NCI-H1092 treated with DMSO at 0.1 percent for 48 hours (cell line): ENCODE data around the gene SHROOM1.

ENCODE experiments used
- DNase-seq: peaks from one replicate; lab custom pipeline; 2025; lab: John Stamatoyannopoulos, UW

Gene SHROOM1

DNA sequence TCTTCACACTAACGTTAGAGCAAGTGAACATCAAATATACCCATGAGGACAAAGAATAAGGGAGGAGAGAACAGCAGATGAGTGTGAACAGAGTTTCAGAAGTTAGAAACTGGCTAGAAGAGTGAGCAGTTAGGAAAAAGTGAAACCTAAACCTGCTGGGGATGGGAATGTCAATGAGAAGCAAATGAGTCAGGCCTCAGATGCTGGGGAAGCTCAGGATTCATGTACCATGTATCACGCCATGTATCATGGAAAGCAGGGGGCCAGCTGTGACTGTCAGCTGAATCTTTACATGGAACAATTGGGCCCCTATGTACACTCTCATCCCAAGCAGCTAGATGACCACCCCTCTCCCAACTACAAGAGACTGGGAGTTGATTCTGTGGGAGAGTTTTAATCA is 19.6 kb upstream of the SHROOM1 start:
- DNase-seq, result no peak

DNA sequence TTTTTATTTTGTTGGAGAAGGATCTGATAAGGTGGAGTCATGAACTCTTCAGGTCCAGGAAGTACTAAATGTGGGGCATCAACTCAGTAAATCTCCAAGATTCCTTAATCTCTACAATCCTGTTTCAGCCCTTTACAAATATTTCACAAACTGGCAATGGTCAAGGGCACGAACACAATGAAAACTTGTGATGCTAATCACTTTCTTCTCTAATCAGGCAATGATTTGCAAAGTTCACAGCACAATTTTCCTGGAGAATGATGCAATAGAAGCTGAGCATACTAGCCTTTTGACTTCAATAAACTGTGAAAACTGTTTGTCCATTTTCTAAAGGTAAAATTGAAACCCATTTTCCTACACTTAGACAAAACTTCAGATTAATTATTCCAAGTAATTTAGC is 18.9 kb upstream of the SHROOM1 start:
- no peak for DNase-seq

DNA sequence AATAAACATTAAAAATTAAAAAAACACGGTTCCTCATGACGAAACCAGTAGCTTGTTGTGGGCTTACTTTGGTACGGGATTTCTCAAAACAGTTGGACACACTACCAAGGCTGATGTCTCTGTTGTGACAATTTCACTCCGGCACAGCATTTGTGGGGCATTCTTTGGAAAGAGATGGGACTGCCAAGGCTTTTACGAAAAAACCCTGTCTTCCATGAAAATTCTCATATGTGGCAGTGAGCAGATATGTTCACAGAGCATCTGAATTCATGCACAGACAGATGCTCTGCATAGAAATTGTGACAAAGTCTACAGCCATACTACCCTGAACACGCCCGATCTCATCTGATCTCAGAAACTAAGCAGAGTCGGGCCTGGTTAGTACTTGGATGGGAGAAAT is 17.8 kb upstream of the SHROOM1 start:
- DNase-seq, result no peak

DNA sequence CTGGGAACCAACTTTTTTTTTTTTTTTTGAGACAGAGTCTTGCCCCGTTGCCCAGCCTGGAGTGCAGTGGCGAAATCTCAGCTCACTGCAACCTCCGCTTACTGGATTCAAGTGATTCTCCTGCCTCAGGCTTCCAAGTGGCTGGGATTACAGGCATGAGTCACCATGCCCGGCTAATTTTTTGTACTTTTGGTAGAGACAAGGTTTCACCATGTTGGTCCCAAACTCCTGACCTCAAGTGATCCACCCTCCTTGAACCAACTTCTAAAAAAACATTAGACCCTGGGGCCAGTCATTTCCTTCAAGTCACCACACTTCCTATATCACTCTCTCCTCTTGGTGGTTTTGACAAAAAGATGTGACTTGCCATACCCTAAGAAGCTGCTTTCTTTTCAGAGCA is 10.9 kb upstream of the SHROOM1 start:
- no peak for DNase-seq

DNA sequence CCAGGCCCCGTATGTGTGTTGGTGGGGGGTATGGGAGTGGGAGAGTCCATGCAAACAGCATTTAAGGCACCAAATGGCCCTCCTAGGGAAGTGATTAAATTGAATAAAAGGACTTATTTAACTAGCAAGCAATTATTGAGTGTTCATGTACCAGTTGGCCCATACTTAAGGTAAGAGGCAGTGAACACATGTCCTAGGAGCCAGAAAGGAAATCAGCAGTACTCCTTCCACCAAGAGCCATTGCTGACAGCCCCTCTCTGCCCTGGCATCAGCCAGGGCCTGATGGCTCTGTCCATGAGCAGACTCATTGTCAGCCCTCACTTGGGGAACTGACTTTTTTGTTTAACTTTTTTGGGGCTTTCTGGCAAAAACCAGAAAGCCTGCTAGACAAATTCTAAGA is 10.4 kb upstream of the SHROOM1 start:
- no peak for DNase-seq

DNA sequence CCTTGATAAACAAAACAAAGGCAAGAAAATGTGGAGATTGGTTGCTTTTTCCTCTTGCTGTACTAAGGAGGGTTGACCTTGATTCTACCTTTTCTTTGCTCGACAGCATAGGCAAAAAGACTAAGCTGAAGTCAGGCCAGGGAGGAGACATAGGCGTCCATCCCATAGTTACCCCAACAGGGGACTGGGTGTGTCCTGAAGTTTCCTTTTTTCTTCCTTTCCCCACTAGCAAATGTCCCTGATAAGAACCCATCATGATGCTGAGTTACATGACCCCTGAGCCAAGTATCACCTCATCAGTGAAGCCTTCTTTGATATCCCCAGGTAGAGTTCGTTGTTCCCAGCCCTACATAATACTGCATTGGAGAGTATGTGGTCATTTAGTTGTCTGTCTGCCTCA is 9.9 kb upstream of the SHROOM1 start:
- DNase-seq, result no peak

DNA sequence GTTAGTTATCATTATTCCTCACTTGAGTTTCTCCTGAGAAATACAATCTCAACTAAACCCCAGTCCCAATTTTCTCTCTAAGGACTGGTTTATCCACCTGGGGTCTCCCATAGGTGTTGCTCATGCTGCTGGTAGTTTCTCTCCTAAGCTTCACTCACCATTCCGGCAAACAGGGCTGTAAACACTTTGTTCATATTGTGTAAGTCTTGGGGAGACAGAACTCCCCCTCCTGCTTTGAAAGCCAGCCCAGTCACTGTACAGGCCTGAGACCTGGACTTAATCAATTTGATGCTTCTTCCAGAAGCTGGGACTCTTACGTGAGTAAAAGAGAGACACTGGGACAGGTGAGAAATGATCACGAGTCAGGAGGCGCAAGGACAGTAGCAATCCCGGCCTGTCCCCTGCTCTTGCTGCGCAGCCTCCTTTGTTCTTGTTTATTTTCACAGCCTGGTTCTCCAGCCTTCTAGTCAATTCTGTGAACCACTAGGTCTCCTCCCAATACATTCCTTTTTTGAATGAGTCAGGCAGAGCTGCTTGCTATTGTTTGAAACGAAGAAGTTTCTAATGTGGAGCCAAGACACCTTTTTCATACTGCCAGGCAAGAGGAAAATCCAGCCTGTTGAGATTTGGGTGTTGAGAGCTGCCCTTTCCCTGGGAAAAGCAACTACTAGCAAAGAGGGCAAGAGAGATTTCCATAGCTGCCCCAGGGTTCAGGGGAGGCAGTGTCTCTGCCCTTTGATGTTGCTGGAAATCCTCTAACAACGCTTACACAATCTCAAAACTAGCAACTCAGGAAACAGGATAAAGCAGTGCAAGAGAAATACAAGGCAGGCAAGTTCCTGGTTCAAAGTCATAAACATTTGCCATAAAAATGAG is 9.2 kb upstream of the SHROOM1 start:
- DNase-seq, result no peak

DNA sequence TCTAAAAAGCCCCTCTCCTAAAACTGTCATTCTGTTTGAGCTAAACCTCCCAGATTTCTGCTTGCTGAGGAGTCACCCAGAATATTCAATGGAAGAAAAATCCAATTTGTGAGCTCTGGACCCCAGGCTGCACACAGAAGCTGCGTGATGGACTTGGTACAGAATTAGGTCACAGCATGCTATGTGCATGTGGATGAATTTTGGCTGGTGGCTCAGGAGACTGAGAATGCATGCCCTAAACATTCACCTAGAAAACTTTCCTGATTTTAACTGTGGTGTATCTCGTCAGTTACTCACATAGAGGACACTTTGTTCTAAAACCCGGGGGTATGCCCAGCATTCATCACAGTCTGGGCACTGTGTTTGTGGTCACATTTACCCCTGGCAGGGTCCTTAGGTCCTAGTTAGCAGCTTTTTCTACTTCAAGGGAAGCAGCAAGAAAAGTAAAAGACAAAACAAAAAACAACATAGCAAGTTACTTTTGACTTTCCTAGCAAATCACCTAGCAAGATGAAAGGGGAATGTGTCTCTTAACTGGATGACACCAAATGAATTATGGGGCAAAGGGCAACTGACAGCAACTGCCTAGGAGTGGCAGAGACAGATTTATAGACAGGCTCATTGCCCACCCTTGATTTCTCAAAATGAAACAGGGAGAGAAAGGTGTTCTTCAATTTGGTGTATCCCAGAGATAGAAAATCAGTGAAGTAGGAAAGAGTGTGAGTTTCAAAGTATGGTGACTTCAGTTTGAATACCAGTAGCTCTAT is 8.3 kb upstream of the SHROOM1 start:
- no peak for DNase-seq

DNA sequence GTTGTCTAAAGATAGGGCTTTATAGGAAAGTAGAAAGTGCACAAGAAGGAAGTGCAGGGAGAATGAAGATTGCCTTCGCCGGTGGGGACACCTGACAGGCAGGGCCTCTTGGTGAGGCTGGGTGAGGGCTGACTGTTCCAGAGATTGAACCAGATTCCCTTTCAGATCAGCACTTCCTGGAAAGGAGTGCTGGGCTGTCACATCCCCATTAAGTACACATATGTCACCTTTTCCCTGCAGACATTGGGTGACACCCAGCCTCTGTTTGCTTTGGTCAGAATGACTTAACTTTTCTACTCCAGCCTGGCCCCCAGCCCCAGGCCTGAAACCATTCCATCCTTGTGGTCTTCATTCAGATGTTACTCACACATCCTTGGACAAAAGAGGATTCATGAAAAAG is 7.4 kb upstream of the SHROOM1 start:
- no peak for DNase-seq

DNA sequence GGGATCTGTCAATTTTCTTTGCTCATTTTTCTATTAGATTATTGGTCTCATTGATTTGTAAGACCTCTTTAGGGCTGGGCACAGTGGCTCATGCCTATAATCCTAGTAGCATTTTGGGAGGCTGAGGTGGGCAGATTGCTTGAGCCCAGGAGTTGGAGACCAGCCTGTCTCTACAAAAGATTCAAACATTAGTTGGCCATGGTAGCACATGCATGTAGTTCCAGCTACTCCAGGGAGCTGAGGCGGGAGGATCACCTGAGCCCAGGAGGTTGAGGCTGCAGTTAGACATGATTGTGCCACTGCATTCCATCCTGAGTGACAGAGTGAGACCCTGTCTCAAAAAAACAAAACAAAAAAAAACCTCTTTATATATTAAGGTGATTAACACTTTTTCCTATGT is 6.4 kb upstream of the SHROOM1 start:
- no peak for DNase-seq

DNA sequence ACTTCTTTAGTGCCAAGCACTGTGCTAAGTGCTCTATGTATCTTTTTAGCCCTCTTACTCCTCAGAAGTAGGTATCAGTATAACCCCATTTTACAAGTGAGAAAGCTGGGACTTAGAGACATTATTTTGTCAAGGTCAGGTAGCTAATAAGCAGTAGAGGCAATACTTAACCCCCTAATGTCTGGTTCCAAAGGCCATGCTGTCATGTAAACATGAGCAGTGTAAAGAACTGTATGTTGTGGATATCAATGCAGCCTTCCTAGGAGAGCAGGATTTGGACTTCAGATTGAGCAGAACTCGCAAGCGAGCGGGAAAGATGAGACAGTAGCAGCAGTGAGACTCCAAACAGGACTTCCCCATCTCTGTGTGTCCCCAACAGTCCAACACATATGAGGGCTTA is 3.6 kb upstream of the SHROOM1 start:
- DNase-seq, result no peak

DNA sequence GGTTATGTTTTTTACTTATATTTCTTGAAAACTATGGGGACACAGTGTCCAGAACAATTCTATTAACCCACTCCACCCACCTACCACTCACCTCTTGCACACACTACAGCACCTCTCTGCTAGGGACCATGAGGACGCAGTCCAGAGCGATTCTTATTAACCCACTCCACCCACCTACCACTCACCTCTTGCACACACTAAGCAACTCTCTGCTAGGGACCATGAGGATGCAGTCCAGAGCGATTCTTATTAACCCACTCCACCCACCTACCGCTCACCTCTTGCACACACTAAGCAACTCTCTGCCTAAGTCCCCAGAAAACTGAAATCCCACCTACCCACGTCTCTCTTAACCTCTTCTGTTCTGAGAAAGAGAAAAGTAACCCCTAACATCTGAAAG is 2.2 kb upstream of the SHROOM1 start:
- DNase-seq, result no peak

DNA sequence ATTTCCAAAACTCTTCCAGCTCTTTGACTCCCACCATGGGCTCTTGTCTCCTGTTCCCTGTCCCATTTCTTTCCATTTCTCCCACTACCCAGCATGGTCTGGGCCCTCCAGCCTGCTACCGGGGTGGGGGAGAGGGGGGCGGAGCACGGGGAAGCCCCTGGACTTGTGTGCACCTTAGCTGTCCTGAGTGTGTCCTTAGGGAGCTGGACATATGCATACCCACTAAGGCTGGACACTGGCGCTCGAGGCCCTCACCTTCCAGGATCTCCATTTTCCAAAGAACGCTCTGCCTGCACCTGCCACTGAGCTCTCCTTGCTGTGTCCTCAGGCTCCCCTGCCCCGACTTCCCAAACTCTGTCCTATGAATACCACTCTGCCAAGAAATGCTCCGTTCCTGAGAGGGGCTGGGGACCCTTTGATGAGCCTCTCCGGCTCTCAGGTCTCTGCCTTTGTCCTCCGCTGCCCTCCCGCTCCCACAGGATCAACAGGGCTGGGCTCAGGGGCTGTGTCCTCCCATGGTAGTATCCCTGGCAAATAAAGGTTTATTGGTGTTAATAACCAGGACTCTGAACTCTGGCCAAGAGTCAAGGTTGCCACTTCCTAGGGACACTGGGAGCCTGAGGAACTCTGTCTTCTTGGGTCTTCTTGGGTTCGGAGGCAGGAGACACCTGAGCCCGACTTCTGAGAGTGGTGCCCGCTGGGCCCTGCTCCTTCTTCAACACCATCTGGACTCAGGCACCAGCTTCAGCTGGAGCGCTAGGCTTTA is 831 bp upstream of the SHROOM1 start:
- DNase-seq, result no peak

DNA sequence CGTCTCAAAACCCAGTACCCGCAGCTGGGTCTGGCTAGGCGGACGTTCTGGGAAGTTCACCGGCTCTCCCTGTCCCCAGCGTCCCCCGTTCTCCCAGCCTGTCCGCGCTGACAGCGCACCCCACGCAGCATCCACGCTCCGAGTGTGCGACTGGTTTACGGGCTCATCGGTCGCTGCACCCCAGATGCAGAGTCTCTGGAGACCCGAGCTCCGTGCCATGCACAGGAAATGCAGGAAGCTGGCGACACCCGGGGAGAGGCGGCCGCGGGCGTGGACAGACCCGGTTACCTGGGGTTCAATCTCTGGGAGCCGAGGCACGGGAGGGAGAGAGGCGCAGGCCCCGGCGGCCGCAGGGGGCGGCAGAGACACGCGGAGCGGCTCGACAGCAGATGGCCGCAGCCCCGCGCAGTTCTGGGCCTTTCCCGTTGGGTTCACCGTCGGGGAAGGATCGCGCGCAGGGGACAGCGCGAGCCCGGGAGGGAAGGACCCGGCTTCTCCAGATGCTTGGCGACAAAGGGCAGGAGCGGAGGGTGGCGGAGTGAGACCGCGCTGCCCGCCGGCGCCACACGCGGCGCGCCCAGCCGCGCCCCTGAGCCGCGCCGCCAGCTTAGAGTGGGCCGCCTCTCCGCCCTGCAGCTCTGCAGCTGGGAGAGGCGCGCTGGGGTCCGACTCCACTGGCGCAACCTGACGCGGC is 558 bp downstream of the SHROOM1 start:
- peak; percentile 55 for DNase-seq

DNA sequence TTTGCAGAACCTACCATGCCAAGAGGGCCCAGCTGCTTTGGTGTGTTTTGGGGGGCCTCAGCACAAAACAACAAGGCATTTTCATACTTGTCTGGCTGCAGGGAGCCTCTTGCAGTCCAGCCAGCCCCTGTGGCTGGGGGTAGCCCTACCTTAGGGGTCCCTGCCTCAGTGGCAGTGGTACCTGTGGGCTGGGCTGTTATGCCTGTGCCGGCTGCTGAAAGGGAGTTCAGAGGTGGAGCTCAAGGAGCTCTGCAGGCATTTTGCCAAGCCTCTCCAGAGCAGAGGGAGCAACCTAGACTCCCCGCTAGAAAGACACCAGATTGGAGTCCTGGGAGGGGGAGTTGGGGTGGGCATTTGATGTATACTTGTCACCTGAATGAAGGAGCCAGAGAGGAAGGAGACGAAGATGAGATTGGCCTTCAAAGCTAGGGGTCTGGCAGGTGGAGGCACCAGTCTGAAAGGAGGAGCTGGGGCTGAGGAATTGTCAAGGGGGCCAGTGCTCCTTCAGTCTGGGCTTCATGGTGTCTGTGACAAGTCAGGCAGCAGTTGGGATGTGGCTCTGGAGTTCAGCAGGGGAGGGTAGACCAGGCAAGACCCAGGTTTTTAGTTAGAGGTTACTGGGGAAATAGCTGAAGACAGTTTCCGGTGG is 1.5 kb downstream of the SHROOM1 start:
- DNase-seq, result no peak

DNA sequence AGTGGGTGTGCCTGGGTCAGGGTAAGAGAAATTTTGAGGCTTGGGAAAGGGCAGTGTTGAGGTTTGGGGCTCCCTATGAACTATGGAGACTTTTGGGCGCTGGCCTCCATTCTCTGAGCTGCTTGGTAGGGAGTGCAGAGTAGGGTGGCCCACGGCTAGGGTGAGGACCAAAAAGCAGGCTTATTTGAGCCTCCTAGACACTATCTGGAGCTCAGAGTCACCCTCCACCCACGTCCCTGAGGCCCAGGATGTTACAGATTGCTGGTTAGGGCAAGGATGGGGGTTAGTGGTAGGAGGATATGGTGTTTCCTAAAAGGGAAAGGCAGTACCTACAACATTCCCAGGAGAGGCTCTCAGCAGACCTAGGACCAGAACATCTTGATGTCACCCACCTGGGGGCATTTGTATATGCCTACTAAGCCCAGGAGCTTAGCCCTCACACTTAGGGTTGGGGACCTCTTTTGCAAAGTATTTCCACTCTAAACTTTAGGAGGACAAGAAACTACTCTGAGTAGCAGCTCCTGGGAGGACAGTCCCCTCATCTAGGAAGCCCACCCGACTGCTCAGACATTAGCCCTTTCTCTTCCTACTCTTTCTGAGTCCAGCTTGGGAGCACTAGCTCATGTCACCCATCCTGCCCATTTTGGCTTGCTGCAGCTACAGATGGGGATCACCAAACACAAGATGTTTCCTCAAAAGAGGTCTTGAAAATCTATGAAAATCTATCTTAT is 2.3 kb downstream of the SHROOM1 start:
- no peak for DNase-seq

DNA sequence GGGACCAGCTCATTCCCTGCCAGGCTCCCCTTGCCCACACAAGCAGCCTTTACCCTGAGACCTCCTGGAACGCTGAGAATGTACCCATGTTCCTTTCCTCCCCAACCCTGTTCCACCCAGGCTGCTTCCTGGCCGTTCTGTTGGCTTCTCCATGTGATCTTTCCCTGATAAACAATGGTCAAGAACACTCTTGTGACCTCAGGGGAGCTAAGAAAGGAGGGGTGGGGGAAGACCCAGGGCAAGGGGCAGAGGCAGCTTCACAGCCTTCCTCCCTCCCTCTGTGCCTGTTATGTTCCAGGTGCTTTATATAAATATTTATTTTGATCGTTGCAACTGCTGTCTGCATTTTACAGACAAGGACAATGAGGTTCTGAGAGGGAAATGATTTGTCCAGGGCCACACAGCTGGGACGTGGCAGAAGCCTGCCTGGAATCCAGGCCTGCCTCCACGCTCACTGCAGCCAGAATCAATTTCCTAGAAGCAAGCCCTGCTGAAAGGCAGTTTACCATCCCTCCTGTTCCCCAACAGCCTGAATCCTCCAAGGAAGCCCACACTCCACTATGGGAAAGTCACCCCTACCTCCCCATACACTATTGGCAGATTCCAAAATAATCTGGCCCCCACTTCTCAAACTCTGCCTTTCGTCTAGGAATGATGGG is 3.9 kb downstream of the SHROOM1 start:
- no peak for DNase-seq

DNA sequence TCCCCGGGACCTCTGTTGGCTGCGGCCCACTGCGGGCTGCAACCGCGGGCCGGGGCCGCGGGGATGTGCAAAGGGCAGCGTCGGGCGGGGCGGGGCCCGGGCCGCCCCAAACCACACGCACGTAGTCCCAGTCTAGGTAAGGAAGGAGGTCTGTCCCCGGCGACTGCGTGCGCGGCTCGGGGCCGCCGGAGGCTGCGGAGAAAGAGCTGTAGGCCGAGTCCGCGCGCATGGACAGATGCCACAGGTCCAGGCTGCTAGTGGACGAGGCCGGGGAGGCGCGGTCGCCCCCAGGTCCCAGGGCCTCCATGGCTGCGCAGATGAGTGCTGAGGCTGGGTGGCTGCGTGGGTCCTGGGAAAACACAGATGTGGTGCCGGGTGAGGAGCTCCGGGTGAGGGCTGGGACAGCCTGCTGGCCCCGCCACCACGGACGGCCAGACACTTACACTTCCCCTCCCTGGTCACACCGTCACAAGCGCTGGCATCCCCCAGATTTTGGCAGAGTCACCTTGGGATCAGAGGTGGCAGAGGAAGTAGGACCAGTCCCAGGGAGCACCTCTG is 4.5 kb downstream of the SHROOM1 start:
- no peak for DNase-seq

DNA sequence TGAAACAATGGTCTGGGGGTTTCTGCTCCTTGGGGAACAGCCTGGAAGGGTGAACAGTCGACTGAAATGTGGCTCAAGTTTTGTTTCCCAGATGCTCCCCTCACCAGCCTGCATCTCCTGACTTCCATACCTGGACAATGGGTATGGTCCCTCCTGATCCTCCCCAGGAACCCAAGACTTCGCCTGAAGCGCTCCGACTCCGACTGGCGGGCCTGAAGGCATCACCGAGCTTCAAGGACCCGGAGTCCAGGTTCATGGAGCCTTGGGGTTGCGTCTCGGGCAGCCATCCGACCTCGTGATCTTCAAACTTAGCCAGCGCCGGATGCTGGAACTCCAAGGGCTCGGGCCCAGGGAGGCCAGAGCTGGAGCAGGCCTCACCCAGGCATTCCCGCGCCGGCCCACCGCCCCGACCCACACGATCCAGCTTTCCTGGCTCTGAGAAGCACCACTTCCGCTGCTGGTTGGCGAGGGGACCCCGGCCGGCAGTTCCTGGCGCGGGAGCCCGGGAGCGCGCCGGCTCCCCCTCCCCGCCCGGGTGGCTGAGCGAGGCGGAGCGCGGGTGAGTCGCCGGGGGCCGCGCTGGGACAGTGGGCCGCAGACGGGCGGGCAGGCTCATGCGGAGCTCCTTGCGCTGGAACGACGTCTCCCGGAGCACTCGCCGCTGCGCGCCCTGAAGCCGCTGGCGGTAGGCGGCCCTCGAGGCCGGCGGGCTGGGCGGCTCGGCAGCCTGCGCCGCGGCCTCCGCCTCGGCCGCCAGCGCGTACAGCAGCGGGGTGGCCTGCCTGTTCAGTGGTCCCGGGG is 5.2 kb downstream of the SHROOM1 start:
- no peak for DNase-seq
